CD1c-positive myeloid dendritic cell (primary cell): Measurements from ENCODE around the gene NECTIN1.

Experiments
- DNase-seq: peaks from one replicate; pipeline ENCODE4 v3.0.0-alpha.2; 2016; ENCODE audit errors: extremely low spot score

Gene NECTIN1

DNA sequence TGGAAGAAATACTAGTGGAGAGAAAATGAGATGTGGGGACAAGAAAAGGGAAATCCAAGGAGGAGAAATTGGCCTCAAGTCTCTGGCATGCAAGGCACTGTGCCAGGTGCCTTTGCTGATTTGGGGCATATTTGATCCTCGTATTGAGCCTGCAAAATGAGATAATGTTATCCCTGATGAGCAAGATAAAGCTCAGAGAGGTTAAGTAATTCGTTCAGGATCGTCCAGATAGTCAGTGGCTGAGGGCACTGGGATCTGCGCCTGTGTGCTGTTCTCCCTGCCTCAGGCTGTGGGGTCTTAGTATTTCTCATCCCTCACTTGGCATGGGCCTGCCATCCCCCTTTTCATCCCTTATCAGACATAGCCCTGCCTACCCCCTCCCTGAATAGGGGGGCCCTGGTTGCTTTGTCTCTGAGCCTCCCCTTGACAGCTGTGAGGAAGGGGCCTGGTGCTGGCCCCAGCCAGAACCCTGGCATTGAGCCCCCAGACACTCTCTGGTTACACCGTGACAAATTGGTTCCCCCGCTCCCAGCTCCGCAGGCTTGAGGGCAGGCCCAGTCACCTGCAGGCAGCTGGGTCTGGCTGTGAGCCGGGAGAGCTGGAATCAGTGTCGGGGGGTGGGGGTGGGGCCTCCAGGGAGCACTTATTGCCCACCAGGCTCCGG is 85.7 kb downstream of the NECTIN1 start:
- DNase-seq = no peak

DNA sequence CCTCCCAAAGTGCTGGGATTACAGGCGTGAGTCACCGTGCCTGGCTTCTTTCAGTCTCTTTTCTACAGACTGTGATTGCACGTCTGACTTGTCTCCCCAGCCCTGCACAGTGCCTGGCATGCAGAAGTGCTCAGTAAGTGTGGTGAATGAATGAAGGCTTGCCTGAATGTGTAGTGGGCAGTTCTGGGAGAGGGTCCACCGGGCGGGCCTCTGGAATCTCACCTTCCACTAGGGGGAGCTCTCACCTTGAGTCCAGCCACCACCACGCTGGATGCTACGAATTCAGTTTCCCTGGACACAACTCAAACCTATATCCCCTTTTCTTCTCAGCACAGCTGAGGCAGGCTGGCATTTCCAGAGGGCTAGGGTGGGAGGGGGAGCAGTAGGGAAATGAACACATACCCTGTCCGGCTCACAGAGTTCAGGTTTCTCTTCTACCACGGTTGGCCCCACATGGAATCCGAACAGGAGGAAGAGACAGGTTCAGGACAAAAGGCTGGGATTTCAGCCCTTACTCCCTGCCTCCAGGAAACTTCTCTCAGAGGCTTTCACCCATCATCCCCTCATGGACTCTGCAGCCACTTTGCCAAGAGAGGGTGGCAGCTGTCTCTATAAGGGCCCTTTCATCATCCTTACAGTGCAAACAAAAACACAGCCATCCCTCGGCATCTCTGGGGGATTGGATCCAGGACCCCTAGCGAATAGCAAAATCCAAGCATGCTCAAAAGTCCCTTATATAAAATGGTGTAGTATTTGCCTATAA is 86.8 kb downstream of the NECTIN1 start:
- peak; percentile 26 for DNase-seq

DNA sequence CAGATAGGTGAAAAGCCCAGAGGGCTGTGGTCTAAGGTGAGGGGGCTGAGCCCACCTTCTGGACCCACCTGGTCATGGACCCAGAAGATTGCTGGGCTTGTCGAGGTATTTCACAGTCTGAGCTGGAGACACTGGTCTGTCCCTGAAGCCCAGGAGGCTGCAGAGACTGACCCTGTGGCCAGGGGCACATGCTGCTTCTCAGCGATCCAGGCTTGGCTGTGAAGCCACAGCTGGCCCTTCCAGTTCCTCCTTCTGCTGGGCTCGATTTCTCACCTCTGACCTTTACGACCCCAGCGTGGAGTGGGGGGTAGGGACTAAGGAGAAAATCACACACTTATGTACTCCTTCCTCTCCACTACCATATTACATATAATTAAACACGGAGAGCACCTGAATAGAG is 88.5 kb downstream of the NECTIN1 start:
- peak; percentile 28 for DNase-seq

DNA sequence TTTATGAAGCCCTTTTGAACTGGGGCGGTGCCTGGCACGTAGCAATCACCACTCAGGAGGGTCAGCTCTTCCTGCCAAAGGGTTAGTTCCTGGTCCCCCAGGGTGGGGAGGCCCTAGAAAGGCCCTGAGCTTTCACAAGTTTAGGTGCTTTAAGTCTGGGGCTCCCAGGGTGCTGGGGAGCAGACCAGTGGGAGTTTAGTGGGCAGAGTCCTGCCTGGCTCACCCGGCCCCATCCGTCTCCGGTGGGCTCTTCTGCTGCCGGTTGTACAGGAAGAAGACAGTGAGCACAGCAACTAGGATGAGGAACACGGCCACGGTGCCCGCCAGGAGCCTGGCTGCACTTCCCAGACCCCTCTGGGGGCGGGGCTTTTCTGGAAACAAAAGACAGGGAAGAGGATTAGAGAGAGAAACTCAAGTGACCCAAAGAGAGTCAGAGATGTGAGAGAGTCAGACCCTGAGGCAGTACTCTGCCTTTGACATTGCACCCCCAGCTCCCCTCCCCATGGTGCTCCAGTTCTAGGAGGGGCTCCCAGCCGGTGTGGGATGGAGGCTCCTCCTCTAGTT is 89.3 kb downstream of the NECTIN1 start:
- DNase-seq = no peak

DNA sequence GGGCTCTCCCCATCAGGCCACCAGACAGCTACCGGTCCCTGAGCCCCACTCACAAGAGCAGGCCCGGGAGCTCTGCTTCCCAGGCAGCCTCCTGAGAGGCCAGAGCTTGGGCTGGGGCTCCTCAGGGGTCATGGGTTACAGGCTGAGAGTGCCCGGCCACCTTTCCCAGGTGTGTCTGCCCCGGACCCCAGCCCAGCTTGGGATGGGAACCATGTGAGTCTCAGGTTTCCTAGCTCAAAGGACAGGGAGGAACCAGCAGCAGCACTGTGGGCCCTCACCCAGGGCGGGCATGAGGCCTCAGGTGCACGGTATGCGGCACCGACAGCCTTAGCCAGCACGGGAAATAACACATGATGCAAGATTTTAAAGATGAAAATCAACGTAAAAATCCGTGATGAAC is 90.1 kb downstream of the NECTIN1 start:
- DNase-seq = no peak

DNA sequence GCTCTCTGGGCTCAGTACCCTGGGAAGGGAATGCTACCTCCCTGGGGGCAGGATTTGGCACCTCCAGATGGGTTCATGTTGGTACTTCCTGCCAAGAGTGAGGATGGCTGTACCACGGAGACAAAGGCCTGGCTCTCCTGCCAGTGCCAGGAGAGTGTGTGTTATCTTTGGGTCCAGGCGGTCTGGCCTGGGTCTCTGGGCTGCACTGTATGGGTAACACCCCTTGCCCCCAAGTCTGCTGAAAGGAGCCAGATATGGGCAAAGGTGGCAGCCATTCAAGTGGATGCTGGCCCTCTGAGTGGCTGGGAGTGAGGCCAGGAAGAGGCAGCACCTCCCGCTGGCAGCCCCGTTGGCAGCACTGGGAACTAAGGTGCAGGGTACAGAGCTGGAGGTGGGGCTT is 91.5 kb downstream of the NECTIN1 start:
- DNase-seq = no peak

DNA sequence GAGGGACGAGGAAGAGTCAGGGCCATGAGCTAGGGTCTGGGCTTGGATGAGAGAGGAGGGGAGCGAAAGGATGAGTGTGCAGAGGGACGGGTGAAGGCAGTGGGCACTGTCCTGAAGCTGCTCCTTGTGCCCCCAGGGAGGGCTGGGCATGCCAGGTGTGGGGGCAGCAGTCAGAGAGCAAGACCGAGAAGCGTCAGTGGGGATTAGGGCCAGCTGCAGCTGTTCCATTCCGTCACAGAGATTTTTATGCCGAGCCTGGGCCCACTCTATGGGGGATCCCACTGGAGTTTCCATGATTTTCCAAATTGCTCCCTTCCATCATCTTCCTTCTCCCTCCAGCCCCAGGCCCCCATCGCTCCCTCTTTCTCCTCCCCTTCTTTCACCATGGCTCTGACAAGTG is 93.2 kb downstream of the NECTIN1 start:
- no peak for DNase-seq

DNA sequence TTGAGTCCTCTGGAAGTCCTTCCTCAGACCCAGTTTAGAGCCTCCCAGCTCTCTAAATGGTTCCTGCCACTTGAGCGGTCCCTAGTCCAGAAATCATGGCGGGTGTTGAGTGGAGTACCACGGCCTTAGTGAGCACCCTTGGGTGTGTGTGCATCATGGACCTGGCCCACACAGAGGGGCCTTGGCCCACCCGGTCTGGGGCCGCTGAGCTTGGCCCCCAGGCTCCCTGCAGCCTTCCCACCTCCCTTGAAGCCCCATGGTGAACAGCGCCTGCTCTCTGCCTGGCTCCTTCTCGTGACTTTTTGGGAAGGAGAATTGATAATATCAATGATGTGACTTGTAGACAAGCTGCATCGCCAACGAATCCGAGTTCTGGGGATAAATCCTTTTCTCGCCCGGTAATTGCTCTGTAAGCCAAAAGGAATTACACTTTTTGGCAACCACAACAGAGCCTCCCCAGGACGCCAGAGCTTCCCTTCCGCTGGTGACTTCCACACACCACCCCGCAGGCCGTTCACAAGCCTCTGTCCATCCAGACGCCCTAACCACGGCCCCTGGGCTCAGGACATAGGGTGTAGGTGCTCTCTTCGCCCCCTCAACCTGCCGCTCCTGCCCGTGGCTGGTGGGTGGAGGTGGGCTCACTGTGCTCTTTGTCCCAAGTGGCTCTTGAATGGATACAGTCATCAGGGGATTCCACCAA is 93.8 kb downstream of the NECTIN1 start:
- DNase-seq = no peak

DNA sequence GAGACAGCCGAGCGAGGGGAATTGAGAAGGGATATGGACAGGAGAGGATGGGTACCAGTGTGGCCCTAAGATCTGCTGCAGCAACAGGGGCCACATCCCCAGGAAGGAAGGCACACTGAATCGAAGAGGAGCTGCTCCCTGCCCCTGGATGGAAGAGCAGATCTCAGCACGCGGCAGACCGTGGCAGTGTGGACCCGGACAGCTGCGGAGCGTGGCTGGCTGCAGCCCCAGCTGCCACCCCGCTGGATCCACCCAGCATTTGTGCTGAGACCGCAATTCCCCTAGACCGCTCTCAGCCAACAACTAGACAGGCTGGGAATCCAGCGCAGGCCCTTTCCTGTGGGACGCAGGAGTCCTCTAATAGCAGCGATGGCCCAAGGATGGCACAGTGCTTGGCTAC is 94.7 kb downstream of the NECTIN1 start:
- no peak for DNase-seq

DNA sequence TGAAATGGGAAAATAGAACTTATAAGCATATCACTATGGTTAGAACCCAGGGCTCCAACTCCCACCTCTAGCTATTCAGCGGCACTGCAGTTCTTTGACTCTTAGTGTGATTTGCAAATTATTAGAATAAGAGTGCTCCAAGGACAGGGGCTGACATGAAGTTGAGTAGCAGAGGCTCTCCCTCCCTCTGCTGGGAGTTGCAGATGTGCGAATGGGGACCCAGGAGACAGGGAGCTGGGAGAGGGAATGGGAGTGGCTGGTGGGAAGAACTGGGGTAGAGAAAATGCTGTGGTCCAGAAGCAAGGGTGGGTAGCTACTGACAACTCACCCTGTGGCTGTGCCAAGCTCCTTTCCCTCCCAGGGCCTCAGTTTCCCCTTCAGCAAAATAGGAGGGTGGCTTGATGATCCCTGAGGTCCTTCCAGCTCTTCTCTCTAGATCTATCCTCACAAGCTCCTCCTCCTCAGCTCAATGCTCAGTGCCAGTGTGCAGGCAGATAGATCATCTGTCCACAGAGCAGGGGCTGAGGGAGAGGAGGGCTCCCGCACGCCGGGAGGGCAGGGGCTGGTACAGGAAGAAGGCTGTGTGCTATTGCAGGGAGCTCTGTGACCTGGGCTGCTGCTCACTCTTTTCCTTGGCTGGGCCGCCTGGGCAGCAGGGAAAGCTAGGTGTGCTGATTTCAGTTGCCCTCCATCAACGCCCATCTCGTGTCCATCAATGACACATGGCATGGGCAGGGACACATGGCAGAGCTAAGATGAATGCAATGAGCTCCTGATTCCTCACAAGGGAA is 99.0 kb downstream of the NECTIN1 start:
- DNase-seq = no peak

DNA sequence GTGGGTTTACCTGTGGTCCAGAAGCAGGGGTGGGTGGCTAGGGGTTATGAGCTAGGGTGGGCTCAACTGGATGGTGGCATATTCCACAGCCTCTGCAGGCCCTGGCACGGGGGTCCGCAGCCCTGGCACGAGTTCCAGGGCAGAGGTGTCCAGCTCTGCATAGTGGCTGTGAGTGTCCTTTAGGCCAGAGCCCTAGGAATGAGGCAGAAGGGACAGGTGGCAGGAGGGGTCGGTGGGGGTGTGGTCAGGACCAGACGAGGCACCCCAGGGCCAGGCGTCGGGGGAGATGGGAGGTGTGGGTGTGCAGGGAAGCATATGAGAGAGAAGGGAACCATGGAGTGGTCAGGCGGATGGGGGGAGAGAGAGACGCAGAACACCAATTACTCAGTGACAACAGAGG is 99.9 kb downstream of the NECTIN1 start:
- DNase-seq = no peak

DNA sequence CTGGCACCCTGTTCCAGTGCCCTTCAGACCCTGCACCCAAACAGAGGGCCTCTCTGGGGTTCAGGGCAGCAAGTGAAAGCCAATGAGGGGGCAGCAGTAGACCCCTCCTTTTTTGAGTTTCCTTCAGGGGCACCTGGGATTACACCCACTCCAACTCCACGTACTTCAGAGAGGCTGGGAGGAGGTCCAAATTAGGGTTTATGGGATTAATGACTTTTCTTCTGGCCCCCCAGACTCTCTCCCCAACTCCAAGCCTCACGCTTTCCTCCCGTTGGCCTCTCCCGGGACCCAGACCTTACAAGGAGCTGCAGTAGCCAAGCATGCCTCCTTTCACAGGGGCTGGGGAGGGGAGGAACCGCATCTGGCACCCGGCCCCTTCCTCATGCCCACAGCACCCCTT is 101.7 kb downstream of the NECTIN1 start:
- DNase-seq = no peak

DNA sequence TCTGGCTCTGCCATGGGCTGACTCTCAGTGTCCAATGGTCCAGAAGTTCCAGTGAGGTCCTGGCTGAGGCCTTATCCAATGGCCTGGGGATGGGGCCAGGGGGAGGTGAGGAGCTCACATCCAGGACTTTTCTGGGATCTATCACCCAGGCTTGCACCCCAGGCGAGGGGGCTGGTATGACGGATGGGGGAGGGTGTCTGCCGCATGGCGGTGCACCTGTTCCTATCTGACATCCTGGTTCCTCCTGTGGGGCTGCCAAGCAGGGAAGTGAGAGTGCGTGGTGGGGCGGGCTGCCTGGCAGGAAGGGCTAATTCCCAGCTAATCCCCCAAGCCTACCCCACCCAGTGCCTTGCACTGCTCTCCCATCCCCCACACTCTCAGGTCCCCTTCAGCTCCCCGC is 102.1 kb downstream of the NECTIN1 start:
- DNase-seq = peak; percentile 45

DNA sequence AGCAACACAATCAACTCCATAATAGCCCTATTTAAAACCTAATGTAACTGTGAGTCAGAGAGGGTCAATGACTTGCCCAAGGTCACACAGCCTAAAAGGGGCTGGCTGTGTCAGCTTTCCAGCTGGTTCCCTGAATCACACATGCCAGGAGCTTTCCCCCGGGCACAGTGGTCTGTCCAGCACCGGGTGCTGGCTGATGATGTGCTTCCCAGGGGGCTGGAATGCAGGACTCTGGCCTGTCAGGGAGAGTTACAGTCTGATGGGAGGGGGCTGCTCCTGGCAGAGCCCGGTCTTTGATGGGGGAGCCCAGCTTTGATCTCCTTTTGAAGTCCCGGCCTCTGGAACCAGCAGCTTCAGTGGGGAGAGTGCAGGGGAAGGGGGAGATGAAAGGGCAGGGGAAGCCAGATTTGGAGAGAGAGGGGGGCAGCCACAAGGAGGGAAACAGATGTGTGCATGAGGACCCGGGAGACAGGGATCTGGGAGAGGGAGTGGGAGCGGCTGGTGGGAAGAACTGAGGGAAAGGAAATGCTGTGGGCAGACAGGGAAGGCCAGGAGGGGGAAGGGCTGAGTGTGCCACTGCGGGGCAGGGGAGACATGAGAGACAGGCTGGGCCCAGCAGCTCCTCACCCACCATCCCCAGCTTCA is 102.7 kb downstream of the NECTIN1 start:
- no peak for DNase-seq

DNA sequence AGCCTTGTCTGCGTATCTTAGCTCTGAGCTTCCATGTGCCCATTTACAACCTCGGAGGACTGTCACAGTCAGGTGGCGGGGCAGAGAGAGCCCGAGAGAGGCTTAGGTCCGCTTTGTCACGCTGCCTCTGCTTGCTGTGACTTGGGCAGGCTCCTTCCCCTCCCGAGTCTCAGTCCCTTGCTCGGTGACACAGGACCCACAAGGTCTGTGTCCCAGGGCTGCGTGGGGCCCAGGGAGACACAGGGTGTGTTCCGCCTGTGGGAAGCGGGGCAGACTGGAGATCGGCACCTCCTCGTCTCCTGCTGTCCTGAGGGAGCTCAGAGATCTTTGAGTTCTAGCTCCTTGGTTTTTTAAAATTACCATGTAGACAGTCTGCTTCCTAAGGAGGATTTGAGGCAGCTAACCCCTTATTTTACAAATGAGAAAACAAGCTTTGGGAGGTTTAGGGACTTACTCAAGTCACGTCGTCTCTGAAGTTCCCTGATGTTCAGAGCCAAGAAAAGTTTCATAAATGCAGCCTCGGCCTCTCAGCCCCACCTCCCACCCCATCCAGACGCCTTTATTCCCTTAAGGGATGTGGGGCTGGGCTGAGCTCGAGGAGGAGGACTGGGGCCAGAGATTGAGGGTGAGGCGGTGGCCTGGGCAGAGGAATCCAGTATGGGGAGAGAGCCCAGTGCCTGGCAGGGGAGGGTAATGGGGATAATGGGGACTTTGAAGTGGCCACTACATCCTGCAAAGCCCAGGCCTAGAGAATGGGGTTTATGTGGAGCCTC is 103.6 kb downstream of the NECTIN1 start:
- DNase-seq = no peak

DNA sequence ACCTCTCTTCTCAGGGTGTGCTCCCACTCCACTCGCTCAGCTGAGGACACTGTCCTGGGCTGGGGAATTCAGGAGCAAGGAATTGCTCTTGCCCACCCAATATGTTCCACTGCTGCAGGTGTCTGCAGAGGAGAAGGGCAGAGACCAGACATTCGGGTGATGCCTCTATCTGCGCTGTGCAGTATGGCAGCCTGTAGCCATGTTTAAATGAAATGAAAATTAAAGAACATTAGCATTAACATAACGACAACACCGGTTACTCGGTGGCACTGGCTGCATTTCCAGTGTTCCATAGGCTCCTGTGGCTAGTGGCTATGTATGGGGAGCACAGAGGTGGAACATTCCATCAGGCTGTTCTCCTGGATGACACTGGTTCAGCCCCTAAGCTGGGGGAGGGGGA is 104.4 kb downstream of the NECTIN1 start:
- DNase-seq = no peak

DNA sequence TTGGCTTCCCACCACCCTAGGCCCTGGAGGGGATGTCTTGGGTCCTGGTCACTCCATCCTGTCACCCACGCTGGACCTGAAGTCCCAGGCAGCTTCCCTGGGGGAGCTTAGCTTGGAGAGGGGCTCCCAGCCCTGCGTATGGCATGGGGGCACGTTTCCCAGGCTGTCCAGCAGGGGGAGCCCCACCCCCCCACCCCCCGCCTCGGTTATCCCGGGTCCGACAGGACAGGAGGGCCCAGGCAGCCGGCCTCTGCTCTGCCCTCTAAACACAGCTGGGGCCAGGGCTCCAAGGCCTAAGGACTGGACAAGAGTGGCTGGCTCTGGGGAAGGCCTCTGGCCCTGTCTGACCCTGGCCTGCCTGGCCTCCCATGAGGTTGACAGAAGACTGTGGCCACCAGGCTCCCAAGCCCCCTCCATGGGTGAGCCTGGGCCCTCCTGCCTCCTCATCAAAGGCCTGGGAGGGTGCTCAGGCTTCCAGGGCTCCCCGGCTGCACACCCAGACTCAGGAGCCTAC is 104.8 kb downstream of the NECTIN1 start:
- no peak for DNase-seq

DNA sequence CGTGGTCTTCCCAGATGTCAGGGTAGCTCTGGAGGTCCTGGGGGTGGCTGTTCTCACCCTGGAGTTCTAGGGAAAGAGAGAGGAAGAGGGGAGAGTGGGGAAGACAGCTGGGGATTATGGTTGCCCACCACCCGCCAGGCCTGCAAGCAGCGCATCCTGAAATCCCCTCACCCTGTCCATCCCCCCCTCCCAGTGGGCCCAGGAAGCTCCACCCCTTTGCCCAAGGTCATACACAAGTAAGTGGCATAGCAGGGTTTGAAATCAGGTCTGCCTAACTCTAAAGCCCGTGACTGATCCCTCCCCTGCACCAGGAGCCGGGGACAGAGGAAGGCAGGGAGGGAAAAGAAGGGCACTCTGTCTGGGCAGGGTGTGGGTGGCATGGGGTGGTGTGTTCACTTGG is 105.3 kb downstream of the NECTIN1 start:
- no peak for DNase-seq

DNA sequence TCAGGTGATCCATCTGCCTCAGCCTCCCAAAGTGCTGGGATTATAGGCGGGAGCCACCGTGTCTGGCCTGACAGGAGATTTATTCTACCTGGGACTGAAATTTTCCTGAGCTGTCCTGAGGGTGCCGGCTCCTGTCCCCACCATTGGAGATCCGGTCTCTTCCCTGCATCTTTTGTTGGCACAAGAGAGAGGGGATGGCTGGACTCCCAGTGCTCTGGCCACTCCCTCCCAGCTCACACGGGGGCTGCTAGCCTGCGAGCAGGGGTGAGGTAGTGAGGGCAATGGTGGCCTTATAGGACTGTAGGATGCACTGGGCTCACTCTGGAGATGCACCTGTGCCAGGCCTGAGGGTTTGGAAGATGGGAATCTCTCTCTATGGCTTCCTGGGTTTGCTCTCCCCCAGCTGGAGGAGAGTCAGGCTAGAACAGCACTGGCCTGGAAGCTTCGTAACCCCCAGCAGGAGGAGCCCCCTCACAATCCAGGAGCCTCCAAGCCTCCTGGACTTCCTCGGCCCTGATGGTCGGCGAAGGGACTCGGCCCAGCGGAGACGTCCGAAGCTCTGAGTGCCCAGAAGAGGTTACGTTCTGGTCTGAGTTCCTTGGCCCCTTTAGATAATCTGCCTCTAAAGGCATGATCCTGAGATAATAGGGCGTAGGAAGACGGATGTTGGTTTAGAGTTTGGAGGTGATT is 106.4 kb downstream of the NECTIN1 start:
- no peak for DNase-seq

DNA sequence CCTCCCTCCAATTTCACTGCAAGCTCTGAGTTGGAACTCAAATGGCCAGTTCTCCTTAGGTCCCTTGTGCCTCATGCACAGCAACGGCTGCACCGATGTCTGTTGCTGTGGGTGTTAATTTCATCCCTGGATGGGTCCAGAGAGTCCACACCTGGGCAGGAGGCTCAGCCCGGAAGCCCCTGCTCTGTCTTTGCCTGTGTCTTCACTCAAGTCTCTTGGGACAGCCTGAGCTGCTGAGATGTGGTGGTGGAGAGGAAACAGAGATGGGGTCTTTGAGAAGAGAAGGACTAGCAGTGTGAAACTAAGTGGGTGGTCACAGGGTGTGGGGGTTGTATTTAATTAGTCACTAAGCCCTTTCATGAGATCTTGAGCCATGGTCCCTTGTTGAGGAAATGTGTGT is 109.3 kb downstream of the NECTIN1 start:
- DNase-seq = no peak
